GM23338 (cell line): ENCODE data around the gene LSM3. TPM values are rescaled to one million over a fixed set of nuclear protein-coding genes. Genes with fewer than 3 reads are reported as not detected.
"Not testable (repeated sequence)": the region's sequence is repeated elsewhere in the genome, so short reads cannot be mapped to it uniquely, and the experiment has no call there.

Experiments used
- ATAC-seq: fragments of 200-7000 bp; cut with Tn5 transposase; 3 replicates; pipeline ENCODE4 v1.9.1; 2020
- DNase-seq: peaks from one replicate; pipeline ENCODE4 v3.0.0-alpha.2; 2015; ENCODE audit warnings: low spot score
- H2AFZ ChIP-seq: fragments of 200-600 bp; sonication (generic); 2 replicates; pipeline ENCODE4 v1.8.0; 2016; ENCODE audit warnings: antibody characterized with exemption, mild to moderate bottlenecking, moderate library complexity
- H3F3A ChIP-seq: fragments of 200-600 bp; sonication (generic); replicated peaks from 2 replicates; pipeline ENCODE4 v1.8.0; 2017; ENCODE audit warnings: antibody characterized with exemption, mixed run types, low read depth
- H3K27ac ChIP-seq: fragments of 200-600 bp; sonication (generic); 2 replicates; pipeline ENCODE4 v1.6.1; 2016; ENCODE audit warnings: low read depth
- H3K27me3 ChIP-seq: fragments of 200-600 bp; sonication (generic); 2 replicates; pipeline ENCODE4 v1.8.0; 2016; ENCODE audit warnings: mild to moderate bottlenecking, mixed run types, moderate library complexity; ENCODE audit not compliant: insufficient read depth
- H3K36me3 ChIP-seq: fragments of 200-600 bp; sonication (generic); 2 replicates; pipeline ENCODE4 v1.8.0; 2016; ENCODE audit warnings: mild to moderate bottlenecking; ENCODE audit not compliant: insufficient read depth
- H3K4me1 ChIP-seq: fragments of 200-600 bp; sonication (generic); 2 replicates; pipeline ENCODE4 v1.8.0; 2016; ENCODE audit warnings: mild to moderate bottlenecking, moderate library complexity; ENCODE audit not compliant: insufficient read depth
- H3K4me2 ChIP-seq: fragments of 200-600 bp; sonication (generic); 2 replicates; pipeline ENCODE4 v1.7.1; 2017; ENCODE audit warnings: mixed run types
- H3K4me3 ChIP-seq: fragments of 200-600 bp; sonication (generic); 2 replicates; pipeline ENCODE4 v1.6.1; 2016; ENCODE audit warnings: mixed run types
- H3K79me2 ChIP-seq: fragments of 200-600 bp; sonication (generic); replicated peaks from 2 replicates; pipeline ENCODE4 v1.8.0; 2017; ENCODE audit warnings: mild to moderate bottlenecking; ENCODE audit not compliant: insufficient read depth
- H3K9me2 ChIP-seq: fragments of 200-600 bp; sonication (generic); 2 replicates; pipeline ENCODE4 v1.8.0; 2017; ENCODE audit not compliant: insufficient read depth
- H4K20me1 ChIP-seq: fragments of 200-600 bp; sonication (generic); replicated peaks from 2 replicates; pipeline ENCODE4 v1.8.0; 2017; ENCODE audit warnings: mild to moderate bottlenecking; ENCODE audit not compliant: insufficient read depth
- H3K27ac Mint-ChIP-seq: 2 replicates; pipeline ENCODE4 v1.8.0; 2020; ENCODE audit warnings: inconsistent platforms, mild to moderate bottlenecking, moderate library complexity, mixed read lengths
- H3K27me3 Mint-ChIP-seq: 3 replicates; pipeline ENCODE4 v1.8.0; 2022; ENCODE audit warnings: low read depth, mild to moderate bottlenecking, moderate library complexity, mixed read lengths, inconsistent platforms; ENCODE audit not compliant: insufficient read depth, poor library complexity
- H3K36me3 Mint-ChIP-seq: 3 replicates; pipeline ENCODE4 v1.8.0; 2021; ENCODE audit warnings: low read depth, mild to moderate bottlenecking, inconsistent platforms, moderate library complexity, mixed read lengths
- H3K4me1 Mint-ChIP-seq: 3 replicates; pipeline ENCODE4 v1.8.0; 2020; ENCODE audit warnings: mild to moderate bottlenecking, inconsistent platforms, mixed read lengths
- H3K4me3 Mint-ChIP-seq: 3 replicates; pipeline ENCODE4 v1.8.0; 2021; ENCODE audit warnings: moderate library complexity, mild to moderate bottlenecking, inconsistent platforms, mixed read lengths
- H3K9me3 Mint-ChIP-seq: 3 replicates; pipeline ENCODE4 v1.8.0; 2020; ENCODE audit warnings: moderate library complexity, mild to moderate bottlenecking, inconsistent platforms, mixed read lengths
- CREB1 ChIP-seq: fragments of 250-450 bp; sonication (Bioruptor Pico); IDR thresholded peaks from 2 replicates; pipeline ENCODE4 v1.5.0; 2020; ENCODE audit warnings: low read depth, mild to moderate bottlenecking, moderate library complexity
- EZH2 ChIP-seq: fragments of 200-600 bp; sonication (generic); IDR thresholded peaks from one replicate; pipeline ENCODE4 v1.8.0; 2017; ENCODE audit warnings: antibody characterized with exemption, mild to moderate bottlenecking, low read depth; ENCODE audit not compliant: unreplicated experiment
- JUNB ChIP-seq: IDR thresholded peaks from one replicate; pipeline ENCODE4 v1.6.1; 2016; ENCODE audit warnings: antibody characterized with exemption; ENCODE audit not compliant: unreplicated experiment
- NANOG ChIP-seq: IDR thresholded peaks from 2 replicates; pipeline ENCODE4 v1.6.1; 2016; ENCODE audit warnings: antibody characterized with exemption, borderline replicate concordance
- POLR2AphosphoS5 ChIP-seq: IDR thresholded peaks from 2 replicates; pipeline ENCODE4 v1.6.1; 2016; ENCODE audit warnings: antibody characterized with exemption, low read depth
- STAT1 ChIP-seq: IDR thresholded peaks from one replicate; pipeline ENCODE4 v1.6.1; 2016; ENCODE audit warnings: antibody characterized with exemption; ENCODE audit not compliant: unreplicated experiment
- ZNF114 ChIP-seq: fragments of 250-450 bp; sonication (Bioruptor Pico); IDR thresholded peaks from 2 replicates; pipeline ENCODE4 v1.5.0; 2020; ENCODE audit warnings: mild to moderate bottlenecking, moderate library complexity
- ZNF331 ChIP-seq: fragments of 250-450 bp; sonication (Bioruptor Pico); IDR thresholded peaks from 2 replicates; pipeline ENCODE4 v1.5.0; 2020; ENCODE audit warnings: low read depth, mild to moderate bottlenecking, moderate library complexity
- polyA plus RNA-seq: library from polyadenylated mRNA; unstranded; fragments of >200 nt; fragmentation: Nextera tagmentation; extraction: Ambion mirVana; gene quantifications from 2 replicates; pipeline ENCODE4 v1.2.1, GENCODE V29; 2016
- total RNA-seq: library from RNA; depleted of rRNA; stranded (reverse); fragments of >200 nt; shearing (Covaris generic); gene quantifications from 2 replicates; pipeline ENCODE4 v1.2.3, GENCODE V29; 2014
- TF ChIP-seq, protein P1 (sequence below): IDR thresholded peaks from one replicate; pipeline ENCODE4 v1.6.1; 2018; ENCODE audit warnings: antibody characterized with exemption; ENCODE audit not compliant: unreplicated experiment
- TF ChIP-seq, protein P2 (sequence below), 2 experiments: fragments of 200-600 bp in 1 of 2; sonication (generic) in 1 of 2; conservative IDR thresholded peaks; 2 replicates each; pipeline versions ENCODE4 v1.5.1 to v1.6.1; 2016 to 2017; ENCODE audit warnings: antibody characterized with exemption in 2 of 2, low read depth in 2 of 2, mild to moderate bottlenecking in 2 of 2, moderate library complexity in 1 of 2

The LSM3 gene
- total and polyA plus RNA-seq, 2 experiments from 2014 or later: 20.1 to 71.5 TPM

DNA sequence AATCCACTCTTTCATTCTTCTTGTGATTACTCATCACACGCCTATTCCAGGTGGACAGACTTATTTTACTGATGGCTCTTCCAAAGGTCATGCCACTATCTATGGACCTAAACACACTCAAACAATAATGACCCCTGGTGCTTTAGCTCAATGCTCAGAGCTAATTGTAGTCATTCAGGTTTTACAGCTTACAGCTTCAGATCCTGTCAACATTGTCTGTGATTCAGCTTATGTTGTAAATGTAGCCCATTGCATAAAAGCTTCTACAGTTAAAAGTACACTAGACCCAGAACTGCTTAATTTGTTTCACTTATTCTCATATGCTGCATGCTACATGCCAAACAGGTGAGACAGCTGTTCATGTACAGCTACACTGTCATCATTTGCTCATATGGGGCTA, 49.2 kb downstream of the LSM3 start (continued):
- TF ChIP-seq, protein P1, sequence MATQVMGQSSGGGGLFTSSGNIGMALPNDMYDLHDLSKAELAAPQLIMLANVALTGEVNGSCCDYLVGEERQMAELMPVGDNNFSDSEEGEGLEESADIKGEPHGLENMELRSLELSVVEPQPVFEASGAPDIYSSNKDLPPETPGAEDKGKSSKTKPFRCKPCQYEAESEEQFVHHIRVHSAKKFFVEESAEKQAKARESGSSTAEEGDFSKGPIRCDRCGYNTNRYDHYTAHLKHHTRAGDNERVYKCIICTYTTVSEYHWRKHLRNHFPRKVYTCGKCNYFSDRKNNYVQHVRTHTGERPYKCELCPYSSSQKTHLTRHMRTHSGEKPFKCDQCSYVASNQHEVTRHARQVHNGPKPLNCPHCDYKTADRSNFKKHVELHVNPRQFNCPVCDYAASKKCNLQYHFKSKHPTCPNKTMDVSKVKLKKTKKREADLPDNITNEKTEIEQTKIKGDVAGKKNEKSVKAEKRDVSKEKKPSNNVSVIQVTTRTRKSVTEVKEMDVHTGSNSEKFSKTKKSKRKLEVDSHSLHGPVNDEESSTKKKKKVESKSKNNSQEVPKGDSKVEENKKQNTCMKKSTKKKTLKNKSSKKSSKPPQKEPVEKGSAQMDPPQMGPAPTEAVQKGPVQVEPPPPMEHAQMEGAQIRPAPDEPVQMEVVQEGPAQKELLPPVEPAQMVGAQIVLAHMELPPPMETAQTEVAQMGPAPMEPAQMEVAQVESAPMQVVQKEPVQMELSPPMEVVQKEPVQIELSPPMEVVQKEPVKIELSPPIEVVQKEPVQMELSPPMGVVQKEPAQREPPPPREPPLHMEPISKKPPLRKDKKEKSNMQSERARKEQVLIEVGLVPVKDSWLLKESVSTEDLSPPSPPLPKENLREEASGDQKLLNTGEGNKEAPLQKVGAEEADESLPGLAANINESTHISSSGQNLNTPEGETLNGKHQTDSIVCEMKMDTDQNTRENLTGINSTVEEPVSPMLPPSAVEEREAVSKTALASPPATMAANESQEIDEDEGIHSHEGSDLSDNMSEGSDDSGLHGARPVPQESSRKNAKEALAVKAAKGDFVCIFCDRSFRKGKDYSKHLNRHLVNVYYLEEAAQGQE: no peak
- TF ChIP-seq STAT1: no peak
- TF ChIP-seq ZNF331 (CRISPR knock-in tag): no peak
- no peak for TF ChIP-seq NANOG
- TF ChIP-seq, protein P2, sequence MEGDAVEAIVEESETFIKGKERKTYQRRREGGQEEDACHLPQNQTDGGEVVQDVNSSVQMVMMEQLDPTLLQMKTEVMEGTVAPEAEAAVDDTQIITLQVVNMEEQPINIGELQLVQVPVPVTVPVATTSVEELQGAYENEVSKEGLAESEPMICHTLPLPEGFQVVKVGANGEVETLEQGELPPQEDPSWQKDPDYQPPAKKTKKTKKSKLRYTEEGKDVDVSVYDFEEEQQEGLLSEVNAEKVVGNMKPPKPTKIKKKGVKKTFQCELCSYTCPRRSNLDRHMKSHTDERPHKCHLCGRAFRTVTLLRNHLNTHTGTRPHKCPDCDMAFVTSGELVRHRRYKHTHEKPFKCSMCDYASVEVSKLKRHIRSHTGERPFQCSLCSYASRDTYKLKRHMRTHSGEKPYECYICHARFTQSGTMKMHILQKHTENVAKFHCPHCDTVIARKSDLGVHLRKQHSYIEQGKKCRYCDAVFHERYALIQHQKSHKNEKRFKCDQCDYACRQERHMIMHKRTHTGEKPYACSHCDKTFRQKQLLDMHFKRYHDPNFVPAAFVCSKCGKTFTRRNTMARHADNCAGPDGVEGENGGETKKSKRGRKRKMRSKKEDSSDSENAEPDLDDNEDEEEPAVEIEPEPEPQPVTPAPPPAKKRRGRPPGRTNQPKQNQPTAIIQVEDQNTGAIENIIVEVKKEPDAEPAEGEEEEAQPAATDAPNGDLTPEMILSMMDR (conservative IDR thresholded peaks at IDR 0.05; ENCODE audit: low read depth in 2 of 2): no peak
- no peak for TF ChIP-seq EZH2
- no peak for TF ChIP-seq JUNB

DNA sequence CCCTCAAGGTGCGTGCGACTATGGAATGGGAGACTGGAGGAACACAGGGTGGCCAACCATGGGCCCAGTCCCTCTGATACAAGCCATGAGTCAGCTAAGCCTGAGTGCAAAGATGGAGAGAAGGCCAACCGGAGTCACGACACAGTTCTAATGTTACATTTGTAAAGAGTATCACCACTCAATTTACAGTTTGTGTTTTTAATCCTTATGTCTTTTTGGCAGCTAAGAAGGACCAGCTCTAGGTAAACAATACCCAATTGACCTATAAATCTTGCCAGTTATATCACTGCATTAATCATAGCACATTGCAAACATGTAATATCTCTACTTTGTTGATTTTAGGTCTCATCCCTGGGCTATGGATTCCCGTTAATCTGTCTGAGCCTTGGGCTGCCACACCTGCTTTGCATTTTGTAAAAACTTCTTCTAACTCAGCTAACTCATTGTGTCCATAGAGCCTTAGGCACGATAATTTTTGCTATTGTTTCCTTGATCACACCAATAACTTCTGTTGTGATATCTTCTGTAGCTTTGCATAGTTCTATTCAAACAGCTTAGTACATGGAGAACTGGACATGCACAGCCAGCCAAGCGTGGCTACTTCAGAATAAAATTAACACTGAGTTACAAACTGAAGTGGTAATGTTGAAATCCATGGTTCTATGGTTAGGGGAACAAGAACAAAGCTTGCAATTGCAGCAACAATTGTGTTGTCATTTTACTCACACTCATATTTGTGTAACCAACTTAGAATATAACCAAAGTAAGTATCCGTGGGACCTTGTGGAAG, 50.3 kb downstream of the LSM3 start:
- Histone ChIP-seq H2AFZ (no peak overlapping the region), H3K9me2 (peaks cover 5% of the 10 kb centered on the region; the same call in 1 of the 2 replicates), H3K4me2 (no peak overlapping the region), H4K20me1 (no peaks in the 10 kb centered on the region), H3F3A (no peaks in the 10 kb centered on the region), H3K27me3 (no peaks in the 10 kb centered on the region), H3K79me2 (no peaks in the 10 kb centered on the region), H3K27ac (no peak overlapping the region), H3K4me3 (no peak overlapping the region), H3K36me3 (no peaks in the 10 kb centered on the region), H3K4me1 (peaks cover 5% of the 10 kb centered on the region)
- TF ChIP-seq POLR2AphosphoS5 (no peak), CREB1 (CRISPR knock-in tag) (no peak), NANOG (no peak), ZNF114 (CRISPR knock-in tag) (no peak)
- no peak for DNase-seq
- Mint-ChIP-seq H3K9me3 (peaks cover 11% of the 10 kb centered on the region), H3K36me3 (peaks cover 6% of the 10 kb centered on the region), H3K4me3 (no peak overlapping the region), H3K27ac (no peak overlapping the region), H3K4me1 (peaks cover 30% of the 10 kb centered on the region), H3K27me3 (peaks cover 2% of the 10 kb centered on the region)
- no peak for ATAC-seq

DNA sequence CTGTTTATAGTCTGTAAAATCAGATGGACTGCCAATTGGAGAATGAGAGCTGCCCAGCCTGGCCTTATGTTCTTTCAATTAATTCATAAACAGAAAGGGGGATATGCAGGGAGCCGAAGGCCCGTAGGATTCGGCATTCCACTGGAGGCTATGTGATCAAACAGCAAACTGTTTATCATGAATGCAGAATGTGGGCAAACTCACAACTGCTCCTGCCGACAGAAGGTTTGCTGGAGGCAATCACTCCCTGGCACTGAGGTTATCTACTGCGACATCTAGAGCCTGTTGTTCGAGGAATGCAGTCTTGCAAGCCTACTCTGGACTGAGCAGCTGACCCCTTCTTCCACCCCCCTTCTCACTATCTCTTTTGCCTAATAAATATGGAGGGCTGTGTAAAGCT, 51.1 kb downstream of the LSM3 start:
- not testable (repeated sequence) for H3K4me2 ChIP-seq, H3K36me3 ChIP-seq, H3K27ac Mint-ChIP-seq, H4K20me1 ChIP-seq, H3K27ac ChIP-seq, H3K4me3 Mint-ChIP-seq, H3K4me3 ChIP-seq, H2AFZ ChIP-seq, DNase-seq, H3K27me3 Mint-ChIP-seq, H3F3A ChIP-seq, ATAC-seq, H3K4me1 ChIP-seq, H3K79me2 ChIP-seq, H3K9me2 ChIP-seq, H3K27me3 ChIP-seq, H3K36me3 Mint-ChIP-seq
- Mint-ChIP-seq H3K9me3 (peaks cover 16% of the 10 kb centered on the region), H3K4me1 (peaks cover 30% of the 10 kb centered on the region)
